Measurements from ENCODE around the gene PLOD3.
A peak's percentile ranks its signal among the peaks of the same experiment; 100 is the strongest.

Gene PLOD3

DNA sequence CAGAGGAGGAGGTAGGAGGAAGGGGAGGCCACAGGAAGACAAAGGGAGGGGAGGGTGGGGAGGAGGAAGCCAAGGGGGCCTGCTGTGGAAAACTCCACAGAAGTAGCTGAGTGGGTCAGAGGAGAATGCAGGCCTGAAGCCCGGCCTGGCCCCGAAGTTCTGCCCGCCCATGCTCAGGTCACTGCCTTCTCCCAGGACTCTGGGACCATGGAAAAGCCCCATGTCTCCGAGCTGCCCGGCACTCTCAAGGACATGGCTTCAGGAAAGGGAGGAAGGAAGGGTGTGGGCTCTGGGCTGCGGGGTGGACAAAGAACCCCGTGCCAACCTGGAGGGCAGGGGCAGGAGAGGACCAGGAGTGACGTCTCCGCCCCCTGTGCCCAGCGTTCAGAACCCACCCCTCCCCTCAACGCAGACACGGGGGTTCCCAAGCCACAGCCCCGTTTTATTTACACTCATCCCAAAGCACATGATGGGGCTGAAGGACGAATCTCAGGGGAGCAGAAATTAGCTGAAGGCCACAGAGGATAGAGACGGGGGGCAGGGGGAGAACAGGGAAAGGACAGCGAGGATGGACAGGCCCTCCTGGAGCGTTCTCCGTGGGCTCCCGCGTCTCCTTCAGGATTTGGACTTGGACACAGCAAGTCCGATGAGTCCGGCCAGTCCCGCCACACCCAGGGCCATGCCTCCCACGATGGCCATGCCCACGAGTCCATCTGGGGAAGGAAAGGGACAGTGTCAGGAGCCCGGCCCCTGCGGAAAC is 22.0 kb upstream of the PLOD3 start:
- peak in 1 of 10 donors; percentile 70 for DNase-seq

DNA sequence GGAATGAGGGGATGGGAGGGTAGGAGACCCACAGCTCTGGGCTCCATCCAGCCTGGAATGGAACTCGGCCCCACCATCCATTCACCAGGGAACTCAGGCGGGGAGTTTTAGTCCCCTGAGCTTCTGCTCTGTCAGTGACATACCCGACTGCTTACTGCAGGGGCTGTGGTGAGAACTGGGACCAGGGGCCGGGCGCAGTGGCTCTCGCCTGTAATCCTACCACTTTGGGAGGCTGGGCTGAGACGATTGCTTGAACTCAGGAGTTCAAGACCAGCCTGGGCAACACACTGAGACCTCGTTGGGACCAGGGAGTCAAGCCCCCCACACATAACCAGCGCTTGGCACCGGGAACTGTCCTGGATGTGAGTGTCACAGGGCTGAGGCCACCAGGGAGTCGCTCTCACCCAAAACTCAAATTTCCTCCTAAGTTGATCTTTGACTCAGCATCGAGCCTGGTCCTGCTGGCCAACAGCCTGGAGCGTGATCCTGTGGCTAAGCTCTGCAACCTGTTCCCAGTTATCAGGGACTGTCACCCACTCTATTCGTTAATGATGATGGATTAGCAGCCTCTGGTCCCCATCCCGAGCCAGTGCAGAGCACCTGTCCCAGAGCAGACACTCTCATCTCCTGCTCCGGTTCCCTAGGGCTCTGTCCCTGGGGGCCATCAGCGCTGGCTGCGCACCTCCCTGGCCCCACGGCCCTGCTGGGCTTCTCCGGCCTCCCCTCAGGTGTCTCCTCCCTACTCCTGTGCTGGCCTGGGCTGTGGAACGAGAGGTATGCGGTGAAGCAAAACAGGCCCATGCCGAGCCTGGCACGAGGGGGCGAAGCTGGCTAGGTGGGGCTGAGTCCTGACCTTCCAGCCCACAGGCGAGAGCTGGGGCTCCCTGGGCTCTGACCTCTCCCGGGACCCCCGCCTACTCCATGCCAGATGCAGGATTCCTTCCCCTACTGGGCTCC is 21.1 kb upstream of the PLOD3 start:
- no peak for DNase-seq
- intact Hi-C loops (cut with DNase I) = loop anchor here (10.0 kb wide), 1 partner anchor 46 kb away; no protein-coding TSS in a partner anchor

More for the DNA sequence above, 22.0 kb upstream of the PLOD3 start:
- intact Hi-C loops (cut with DNase I) = loop anchor here (10.0 kb wide), 1 partner anchor 45 kb away; no protein-coding TSS in a partner anchor

DNA sequence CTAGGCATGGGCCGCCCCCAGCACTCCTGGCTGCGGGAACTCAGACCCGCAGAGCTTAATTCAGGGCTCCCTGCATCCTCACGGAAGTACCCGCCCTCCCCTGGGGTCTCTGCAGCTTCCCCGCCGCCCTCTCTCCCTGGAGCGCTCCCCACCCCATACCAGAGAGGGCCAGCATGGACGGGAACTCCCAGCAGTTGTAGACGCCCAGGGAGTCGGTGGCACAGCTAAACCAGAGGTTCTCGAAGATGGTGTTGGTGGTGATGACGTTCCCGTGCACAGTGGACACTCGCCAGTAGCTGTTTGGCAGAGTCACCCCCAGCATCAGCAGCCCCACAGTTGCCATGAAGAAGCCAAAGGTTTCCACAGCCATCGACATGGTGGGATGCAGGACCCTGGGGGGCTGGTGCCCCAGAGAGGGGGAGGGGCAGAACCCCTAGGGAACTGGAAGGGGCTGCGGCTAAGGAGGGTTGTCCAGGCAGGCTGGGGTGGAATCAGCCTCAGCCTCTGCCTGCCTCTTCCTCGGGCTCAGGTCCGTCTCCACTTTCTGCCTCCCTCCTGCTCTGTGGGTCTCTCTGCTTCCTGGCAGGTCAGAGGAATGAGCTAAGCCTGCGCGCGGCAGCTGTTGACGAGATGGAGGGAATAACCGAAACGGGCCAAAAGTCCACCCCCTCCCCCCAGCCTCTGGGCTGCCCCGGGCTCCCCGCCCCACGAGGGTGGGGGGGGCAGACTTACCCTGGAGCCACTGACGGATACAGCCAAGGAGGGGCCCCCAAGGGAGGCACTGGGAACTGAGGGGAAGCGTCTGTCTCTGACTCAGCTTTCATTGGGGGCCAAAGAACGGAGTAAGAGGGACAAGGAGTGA is 20.1 kb upstream of the PLOD3 start, which contains the start of gene CLDN15:
Gene CLDN15, minus strand, starts transcription at position 597 of the 862 bp plus-strand sequence. Its CDS starts 221 bp downstream, at position 376.
- DNase-seq = no peak

DNA sequence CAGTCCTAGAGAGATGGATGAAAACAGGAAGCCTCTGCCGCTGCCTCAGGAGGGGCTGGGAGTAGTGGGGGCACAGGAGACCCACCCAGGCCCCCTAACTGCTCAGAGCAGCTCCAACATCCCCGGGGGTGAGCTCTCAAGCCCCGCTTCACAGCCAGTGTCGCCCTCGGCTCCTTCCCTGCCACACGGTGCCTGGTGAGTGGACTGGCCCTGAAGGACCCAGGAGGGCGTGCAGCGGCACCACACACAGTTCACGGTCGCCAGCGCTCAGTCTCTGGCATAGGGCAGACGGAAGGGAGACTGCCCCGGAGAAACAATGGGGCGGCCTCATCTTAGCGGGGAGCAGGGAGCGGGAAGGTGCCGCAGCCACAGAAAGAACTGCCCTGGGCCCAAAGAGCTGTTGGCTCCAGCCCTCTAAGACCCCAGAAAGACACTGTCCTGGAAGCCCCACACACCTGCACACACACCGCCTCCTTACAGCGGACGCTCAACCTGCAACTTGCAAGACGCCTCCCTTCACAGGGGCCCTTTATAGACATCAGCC is 19.0 kb upstream of the PLOD3 start:
- no peak for DNase-seq
- intact Hi-C loops (cut with DNase I) = loop anchor here (10.0 kb wide), 1 partner anchor 48 kb away; no protein-coding TSS in a partner anchor

More for the DNA sequence above, 20.1 kb upstream of the PLOD3 start, which contains the start of gene CLDN15:
- intact Hi-C loops (cut with DNase I) = loop anchor here (10.0 kb wide), 1 partner anchor 47 kb away; no protein-coding TSS in a partner anchor

DNA sequence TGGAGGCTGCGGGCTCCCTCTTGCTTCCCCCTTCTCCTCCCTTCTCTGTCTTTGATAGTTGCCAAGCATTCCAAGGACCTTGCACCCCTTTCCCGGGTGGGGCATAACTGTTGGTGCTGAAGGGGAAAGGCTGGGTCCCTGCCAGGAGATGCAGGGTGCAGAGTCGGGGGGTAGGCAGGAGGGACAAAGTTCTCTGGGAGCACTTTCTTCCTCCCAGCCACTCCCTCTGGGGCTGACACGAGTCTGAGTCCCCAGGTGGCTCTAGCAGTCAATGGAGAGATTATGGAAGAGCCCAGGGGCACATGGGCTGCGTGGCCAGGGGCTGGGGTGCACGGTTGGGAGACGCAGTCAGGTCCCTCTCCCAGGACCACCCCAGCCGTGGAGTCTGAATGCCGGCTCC is 18.1 kb upstream of the PLOD3 start:
- no peak for DNase-seq
- intact Hi-C loops (cut with DNase I) = loop anchor here (10.0 kb wide), 1 partner anchor 49 kb away; no protein-coding TSS in a partner anchor

DNA sequence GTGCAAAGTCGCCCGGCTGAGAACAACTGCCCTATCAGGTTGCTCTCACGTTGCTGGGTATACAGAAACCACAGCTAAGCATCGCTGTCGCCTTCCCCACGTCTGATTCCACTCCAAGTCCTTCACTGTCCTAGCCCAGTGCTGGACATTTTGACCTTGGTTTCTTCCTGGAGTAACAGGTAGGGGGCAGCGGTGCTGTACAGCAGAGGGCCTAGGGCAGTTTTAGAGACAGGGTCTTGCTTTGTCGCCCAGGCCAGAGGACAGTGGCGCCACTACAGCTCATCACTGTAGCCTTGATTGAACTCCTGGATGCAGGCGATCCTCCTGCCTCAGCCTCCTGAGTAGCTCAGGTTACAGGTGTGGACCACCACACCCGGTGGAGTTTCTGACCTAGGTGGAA is 17.7 kb upstream of the PLOD3 start:
- intact Hi-C loops (cut with DNase I) = loop anchor here (10.0 kb wide), 1 partner anchor 50 kb away; no protein-coding TSS in a partner anchor
- DNase-seq = no peak

DNA sequence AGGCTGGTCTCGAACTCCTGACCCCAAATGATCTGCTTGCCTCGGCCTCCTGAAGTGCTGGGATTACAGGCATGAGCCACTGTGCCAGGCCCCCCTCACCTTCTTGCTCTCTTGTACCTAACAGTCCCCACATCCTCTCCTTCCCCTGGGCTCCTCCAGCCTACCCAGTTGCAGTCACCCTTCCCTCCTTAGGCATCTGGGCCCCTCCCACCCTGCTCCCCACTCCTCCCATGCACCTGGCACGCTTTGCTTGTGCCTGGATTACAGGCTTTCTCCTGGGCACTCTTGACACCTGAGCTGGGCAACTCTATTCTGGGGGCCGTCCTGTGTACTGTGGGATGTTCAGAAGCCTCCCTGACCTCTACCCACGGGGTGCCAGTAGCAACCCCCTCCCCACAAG is 17.3 kb upstream of the PLOD3 start:
- DNase-seq = no peak
- intact Hi-C loops (cut with DNase I) = loop anchor here (10.0 kb wide), 1 partner anchor 50 kb away; no protein-coding TSS in a partner anchor

DNA sequence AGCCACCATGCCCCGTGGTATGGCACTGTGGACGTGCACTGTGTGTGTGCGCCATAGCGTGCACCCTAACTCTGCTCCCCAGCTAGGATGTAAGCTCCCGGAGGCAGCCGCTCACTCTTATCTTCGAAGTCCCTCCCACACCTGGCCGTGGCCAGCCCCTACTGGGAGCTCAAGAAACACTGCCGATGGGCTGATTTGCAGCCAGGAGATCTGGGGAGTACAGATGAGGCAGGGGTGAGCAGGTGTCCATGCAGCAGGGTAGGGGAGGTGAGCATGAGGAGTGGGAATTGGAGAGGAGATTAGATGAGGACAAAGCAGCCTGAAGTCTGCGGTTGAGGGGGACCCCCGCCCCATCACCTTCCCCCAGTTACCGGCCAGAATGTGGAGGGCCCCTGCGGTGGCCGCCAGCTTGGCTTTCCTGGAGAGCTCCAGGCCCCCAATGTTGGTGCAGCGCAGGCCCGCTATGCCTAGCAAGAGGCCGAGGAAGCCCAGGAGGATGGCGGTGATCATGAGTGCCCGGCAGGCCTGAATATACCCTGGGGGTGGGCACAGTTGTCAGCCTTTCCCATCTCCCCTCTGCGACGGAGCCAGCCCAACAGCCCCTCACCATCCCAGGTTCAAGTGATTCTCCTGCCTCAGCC is 16.6 kb upstream of the PLOD3 start:
- intact Hi-C loops (cut with DNase I) = loop anchor here (10.0 kb wide), 1 partner anchor 51 kb away; no protein-coding TSS in a partner anchor
- no peak for DNase-seq

DNA sequence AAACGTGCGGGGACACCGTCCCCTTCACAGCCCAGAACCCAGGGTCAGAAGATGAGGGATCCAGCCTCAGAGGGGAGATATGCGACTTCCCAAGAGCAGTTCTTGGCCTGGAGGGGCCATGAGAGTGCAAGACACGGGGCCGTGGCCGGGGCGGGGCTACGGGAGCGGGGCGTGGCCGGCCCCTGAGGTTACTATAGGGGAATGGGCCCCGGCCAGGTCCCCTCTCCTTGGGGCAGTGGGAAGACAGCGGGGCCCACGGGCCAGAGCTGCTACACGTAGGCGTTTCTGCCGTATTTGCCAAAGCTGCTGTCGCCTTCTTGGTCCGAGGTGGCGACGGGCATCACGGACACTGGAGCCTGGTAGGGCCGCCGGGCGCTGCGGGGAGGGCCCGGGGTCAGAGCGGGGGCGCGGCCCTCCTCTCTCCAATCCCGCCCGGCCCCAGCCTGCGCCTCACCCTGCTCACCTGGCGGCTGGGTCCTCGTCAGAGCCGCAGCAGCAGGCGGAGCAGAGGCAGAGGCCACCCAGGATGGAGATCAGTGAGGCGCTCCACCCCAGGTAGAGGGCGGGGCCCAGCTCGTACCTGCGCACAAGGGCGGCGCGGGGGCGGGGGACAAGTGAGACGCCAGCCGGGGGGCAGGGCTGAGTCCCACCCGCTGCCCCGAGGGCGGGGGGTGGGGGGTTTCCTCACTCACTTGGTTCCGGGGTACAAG is 14.9 kb upstream of the PLOD3 start:
- DNase-seq = peak in 3 of 10 donors; percentile 32 to 87 (median 86)
- intact Hi-C loops (cut with DNase I) = loop anchor here (10.0 kb wide), 1 partner anchor 53 kb away; no protein-coding TSS in a partner anchor

DNA sequence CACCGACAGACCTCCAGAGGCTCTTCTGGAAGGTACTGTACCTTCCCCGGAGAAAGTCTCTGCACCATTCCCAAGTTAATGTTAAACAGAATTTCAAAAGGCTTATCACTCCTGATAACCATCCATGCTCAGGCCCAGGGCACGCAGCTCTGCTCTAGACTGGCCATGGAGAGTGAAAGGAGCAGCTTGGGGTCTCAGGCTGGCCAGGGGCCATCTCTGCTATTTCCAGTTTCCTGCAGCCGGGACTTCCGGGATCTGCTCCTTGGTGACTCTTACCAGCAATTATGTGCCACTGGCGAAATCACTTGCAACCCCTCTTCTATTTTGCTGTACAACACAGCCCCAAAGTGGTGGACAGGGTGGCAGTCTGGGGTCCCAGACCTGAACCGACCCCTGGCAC is 14.3 kb upstream of the PLOD3 start:
- DNase-seq = no peak
- intact Hi-C loops (cut with DNase I) = loop anchor here (10.0 kb wide), 1 partner anchor 53 kb away; no protein-coding TSS in a partner anchor

DNA sequence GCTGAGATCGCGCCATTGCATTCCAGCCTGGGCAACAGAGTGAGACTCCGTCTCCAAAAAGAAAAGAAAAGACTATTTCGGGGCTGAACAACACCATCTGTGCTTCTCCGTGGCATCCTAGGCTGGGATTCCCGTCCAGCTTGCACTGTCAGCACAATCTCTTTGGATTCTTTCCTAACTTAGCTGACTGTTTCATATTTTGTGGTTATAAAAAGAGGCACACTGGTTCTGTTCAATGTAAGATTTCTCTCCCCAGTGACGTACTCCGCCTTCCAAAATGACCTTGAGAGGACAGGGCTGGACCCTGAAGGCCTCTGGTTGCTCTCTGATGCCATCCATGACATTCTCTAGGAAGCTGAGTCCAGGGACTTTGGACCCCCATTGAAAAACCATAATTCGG is 9.3 kb upstream of the PLOD3 start:
- peak in 4 of 10 donors; percentile 32 to 80 (median 36) for DNase-seq
- intact Hi-C loops (cut with DNase I) = no loop called here

DNA sequence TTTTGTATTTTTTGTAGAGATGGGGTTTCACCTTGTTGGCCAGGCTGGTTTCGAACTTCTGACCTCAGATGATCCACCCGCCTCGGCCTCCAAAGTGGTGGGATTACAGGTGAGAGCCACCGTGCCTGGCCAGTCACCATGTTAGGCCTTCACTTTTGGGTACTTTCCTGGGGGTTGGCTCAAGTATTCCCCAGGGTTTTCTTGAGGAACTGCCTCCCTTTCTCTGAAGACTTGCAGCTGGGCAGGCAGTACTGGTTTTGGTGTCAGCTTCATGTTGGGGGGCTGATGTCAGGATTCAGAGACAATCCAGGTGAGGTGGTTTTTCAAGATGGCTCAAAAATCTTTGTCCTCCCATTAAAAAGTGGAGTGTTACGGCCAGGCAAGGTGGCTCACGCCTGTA is 8.3 kb upstream of the PLOD3 start:
- no peak for DNase-seq
- intact Hi-C loops (cut with DNase I) = no loop called here

DNA sequence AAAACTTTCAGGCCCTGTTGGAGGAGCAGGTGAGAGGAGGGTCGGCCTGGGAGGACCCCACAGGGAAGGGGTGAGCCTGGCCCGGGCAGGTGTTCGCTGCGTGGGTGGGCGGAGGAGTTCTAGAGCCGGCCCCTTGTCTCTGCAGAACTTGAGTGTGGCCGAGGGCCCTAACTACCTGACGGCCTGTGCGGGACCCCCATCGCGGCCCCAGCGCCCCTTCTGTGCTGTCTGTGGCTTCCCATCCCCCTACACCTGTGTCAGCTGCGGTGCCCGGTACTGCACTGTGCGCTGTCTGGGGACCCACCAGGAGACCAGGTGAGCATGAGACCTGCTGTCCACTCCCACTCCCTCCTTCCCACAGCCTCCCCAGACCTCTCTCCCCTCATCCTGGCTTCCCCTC is 6.1 kb upstream of the PLOD3 start:
- no peak for DNase-seq
- intact Hi-C loops (cut with DNase I) = no loop called here

DNA sequence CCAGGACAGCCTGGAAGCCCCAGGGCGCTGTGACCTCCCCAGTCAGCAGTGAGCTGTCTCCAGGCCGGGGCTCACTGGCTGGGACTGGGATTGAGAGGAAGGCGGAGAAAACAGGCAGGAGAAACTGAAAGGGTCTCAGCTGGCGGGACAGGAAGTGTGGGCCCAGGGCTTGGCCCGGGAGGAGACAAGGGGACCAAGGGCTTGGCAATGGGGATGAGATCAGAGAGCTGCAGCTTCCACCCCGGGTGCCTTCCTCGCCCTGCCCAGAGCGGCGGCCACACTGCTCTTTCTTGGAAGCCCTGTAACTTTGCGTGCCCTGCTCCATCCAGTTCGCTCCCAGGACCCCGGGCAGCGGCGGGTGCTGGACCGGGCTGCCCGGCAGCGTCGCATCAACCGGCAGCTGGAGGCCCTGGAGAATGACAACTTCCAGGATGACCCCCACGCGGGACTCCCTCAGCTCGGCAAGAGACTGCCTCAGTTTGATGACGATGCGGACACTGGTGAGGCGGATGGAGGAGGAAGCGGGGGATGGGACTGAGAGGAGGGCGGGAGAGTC is 5.0 kb upstream of the PLOD3 start:
- no peak for DNase-seq
- intact Hi-C loops (cut with DNase I) = no loop called here

DNA sequence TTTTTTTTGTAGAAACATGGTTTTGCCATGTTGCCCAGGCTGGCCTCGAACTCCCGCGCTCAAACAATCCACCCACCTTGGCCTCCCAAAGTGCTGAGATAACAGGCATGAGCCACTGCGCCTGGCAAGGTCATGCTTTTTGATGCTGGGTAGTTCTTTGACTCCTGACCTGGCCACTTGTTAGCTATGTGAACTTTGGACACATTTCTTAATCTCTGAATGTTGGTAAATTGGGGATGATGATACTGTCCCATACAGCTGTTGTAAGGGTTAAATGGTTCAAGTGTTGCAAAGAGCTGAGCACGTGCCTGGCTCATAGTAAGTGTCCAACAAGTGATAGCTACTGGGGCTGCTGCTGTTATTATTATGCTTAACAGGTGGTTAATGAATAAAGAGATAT is 2.9 kb upstream of the PLOD3 start:
- intact Hi-C loops (cut with DNase I) = no loop called here
- DNase-seq = no peak

DNA sequence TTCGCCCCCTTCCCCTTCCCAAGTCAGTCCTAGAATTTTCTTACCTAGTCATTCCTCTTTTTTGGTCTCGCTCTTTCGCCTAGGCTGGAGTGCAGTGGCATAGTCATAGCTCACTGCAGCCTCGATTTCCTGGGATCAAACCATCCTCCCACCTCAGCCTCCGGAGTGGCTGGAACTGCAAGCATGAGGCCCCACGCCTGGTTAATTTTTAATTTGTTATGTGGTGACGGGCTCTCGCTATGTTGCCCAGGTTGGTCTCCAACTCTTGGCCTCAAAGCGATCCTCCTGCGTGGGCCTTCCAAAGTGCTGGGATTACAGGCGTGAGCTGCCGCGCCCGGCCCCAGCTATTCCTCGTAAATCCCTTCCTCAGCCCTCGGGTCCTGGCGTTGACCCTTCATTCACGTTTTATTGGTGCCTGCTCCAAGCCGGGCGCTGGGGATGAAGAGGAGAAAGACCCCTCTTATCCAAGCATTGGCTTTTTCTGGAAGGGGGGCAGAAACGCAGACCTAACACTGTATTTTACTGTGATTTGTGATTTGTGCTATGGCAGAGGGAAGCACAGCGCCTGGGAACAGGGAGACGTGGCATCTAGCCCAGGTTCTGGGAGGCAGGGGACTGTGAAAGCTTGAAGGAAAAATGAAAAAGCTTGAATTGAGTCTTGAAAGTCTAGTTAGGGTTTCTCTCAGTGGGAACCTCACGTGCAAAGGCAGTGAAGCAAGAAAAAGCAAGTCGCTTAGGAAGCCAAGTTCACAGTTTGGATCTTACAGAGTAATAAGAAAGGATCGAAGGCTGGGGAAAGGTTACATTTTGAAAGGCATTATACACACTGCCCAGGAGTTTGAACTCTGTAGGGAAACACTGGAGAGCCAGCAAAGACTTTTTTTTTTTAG is 1.1 kb upstream of the PLOD3 start:
- intact Hi-C loops (cut with DNase I) = no loop called here
- no peak for DNase-seq

DNA sequence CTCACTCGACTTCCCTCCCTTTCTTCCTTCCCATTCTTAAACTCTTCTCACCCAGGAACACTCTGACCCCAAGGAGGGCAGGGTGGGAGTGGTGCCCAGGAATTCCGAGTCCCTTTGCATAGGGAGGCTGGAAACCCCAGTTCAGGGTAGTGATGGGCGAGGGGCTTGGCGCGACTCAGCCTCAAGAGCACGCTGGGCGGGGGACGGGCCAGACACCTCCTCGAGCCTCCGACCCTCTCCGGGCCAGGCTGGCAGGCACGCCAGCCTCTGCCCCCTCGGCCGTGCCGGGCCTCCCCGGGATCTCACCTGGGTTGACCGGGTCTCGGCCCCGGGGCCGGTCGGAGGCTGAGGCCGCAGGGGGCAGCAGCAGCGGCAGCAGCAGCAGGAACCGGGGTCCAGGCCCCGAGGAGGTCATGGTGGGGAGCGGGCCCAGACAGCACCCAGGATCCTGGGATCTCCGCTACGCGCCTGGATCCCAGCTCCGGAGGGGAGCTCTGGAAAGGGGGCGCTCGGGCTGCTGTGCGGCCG is 457 bp downstream of the PLOD3 start:
- no peak for DNase-seq
- intact Hi-C loops (cut with DNase I) = loop anchor here (2.0 kb wide), 1 partner anchor 28 kb away; the partner anchor contains the start of gene FIS1
